ENCODE measurements around the gene TBC1D9.

Gene TBC1D9

GRCh38 chr4:140690093-140690492 lies 66.1 kb downstream of the TBC1D9 start:
- no peak for DNase-seq

DNA sequence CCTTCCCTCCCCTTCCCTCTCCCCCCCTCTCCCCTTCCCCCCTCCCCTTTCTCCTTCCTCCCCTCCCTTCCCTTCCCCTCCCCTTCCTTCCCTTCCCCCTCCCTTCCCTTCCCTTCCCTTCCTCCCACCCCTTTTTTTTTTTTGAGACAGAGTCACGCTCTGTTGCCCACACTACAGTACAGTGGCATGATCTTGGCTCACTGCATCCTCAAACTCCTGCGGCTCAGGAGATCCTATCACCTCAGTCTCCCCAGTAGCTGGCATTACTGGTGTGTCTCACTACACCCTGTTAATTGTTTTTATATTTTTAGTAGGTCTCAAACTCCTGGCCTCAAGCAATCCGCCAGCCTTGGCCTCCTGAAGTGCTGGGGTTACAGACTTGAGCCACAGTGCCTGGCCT lies 66.6 kb downstream of the TBC1D9 start:
- DNase-seq, result peak in 3 of 4 experiments; percentile 21 to 30 (median 25)

GRCh38 chr4:140688711-140689598 lies 67.2 kb downstream of the TBC1D9 start:
- DNase-seq, result no peak

GRCh38 chr4:140686796-140687195 lies 69.4 kb downstream of the TBC1D9 start:
- no peak for DNase-seq

- no peak for DNase-seq
These were observed 71.9 kb downstream of the TBC1D9 start for GRCh38 chr4:140684314-140684713.

DNA sequence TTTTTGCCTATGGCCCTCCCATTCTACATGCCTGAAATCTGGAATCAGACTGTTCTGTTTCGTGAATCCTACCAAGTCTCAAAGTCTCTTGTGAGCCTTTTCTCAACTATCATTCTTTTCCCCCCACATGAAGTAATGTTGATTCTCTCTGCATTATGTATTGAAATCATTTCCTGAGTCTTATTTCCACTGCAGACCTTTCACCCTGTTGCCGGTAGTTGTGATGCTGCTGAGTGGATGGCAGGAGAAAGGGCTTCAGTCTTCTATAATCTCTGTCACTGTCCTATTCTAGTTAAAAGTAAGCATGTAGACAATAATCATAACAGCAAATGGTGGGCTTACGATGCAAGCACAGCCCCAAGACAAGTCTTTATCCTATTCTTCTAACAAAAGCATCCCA lies 75.0 kb downstream of the TBC1D9 start:
- DNase-seq, result no peak

DNA sequence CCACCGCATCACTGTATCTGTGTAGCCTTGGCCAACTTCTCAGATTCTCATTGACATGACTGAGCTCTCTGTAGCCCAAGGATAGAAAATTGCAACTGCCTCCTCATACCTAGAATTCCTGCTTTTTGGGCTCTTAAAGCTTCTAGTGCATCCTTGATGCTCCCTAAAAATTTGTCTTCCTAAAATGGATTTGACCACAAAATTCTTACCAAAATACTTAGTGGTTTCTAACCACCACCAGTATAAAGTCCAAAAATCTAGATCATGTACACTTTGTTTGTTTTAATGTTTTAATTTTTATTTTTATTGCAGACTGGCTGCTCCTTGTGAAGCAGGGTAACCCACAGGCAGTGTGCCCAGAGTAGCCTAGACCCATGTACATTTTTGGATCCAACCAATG lies 75.5 kb downstream of the TBC1D9 start:
- no peak for DNase-seq

DNA sequence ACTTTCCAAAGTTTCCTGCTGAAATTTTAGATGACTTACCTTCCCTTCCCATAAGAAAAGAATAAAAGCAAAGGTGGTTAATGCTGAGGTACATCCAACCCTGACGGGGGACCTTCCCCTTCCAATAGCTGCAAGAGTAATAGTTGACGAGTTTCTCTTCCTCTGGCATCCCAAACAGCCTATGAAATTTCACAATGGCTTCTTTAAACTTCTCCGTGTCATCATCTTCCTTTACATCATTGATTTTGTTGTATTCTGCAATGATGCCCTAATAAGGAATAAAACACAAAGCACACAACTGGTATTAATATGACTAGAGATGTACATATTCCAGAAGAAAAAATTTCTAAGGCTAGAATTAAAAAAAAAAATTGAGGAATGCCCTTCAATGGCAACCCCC lies 76.6 kb downstream of the TBC1D9 start:
- peak in 2 of 4 experiments; percentile 34 to 42 for DNase-seq

GRCh38 chr4:140675599-140676231 lies 80.5 kb downstream of the TBC1D9 start:
- DNase-seq, result no peak

DNA sequence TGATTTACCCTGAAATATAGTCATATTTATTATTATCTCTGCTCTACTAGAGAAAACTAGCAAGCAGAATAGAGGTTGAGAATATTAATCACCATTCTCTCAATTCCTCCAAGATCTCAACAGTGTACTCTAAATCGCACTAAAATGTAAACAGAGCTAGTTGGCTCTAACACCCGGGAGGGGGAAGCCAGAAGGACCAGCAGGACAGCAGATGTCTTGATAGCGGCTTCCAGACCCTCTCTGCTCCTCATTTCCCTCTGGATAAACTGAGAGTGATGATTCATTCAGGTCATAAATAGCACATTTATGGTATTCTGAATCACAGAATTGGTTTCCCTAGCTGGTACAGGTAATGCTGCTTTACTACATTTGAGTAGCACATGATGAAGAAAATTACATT lies 82.5 kb downstream of the TBC1D9 start:
- DNase-seq, result no peak

GRCh38 chr4:140672416-140672815 lies 83.8 kb downstream of the TBC1D9 start:
- DNase-seq, result no peak

DNA sequence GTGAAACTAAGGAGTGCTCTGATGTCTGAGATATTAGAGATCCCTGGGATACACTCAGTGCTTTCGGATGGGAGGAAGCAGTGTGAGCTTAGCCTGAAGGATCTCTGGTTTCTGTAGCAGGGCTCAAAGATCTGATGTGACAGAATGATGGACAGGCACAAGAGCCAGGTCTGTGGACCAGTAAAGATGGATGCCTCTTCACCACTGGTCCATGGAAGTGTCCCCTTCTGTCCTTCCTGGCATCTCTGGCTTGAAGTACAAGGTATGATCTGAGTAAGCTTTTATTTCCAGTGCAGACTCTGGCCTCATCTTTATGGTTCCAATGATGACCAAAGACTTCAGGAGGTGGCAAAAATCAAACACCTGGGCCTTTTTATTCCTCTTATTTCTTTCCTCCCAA lies 88.1 kb downstream of the TBC1D9 start:
- no peak for DNase-seq

GRCh38 chr4:140666889-140667614 lies 89.1 kb downstream of the TBC1D9 start:
- DNase-seq, result no peak

GRCh38 chr4:140662082-140662869 lies 93.9 kb downstream of the TBC1D9 start:
- DNase-seq, result no peak

- DNase-seq, result no peak
These were observed 94.6 kb downstream of the TBC1D9 start for GRCh38 chr4:140661550-140661949.

DNA sequence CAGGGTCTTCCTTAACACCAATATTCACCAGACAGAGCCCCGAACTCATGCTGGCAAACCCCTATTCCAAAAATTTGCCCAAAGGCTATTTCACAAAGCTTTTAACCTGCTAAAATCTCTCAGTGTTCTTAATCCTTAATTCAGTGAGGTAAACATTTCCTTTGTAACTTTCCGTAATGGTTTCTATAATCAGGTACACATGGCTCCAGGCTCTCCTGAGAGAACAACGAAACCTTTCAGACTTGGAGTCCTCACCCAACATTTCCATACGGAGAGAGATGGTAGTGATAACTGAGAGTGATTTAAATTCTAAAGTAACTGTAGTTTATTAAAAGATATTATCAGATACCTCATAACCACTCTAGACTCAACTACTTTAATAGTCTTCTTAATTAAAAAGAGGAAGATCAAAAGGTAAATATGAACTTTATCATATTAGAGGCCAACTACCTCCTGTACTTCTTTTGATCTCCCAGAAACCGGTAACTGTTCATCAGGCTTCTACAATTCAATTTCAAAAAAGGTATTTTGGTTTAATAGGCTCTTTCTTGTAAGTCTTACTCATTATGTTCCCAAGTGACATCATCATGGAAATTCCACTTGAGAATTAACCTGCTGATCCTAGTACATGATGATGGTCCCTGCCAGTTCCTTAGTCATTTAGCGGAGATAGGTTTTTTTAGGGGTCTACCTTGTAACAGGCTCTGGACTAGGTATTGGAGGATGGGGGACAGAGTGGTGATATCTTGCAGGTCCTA lies 96.1 kb downstream of the TBC1D9 start:
- no peak for DNase-seq

DNA sequence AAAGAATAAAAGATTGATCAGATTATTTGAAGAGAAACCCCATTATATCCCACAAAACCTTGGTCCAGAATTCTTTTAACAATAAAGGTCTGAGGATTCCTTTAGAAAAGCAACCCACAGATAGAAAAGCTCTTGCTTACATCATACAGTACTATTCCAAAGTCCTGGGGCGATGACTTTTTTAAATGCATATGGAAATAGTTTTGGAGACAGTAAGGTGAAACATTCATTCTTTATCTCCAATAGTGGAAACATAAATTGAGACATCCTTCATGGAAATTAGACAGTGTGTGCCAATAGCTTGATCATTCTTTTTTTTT lies 101.7 kb downstream of the TBC1D9 start:
- no peak for DNase-seq

- DNase-seq, result no peak
These were observed 102.3 kb downstream of the TBC1D9 start for GRCh38 chr4:140653718-140654494.

GRCh38 chr4:140652601-140653000 lies 103.6 kb downstream of the TBC1D9 start:
- DNase-seq, result no peak

- DNase-seq, result no peak
These were observed 107.4 kb downstream of the TBC1D9 start for GRCh38 chr4:140648716-140649308.

Data from suppressor macrophage (primary cell).